ENCODE measurements around the gene PIP4K2B.
"Not testable (repeated sequence)": the region's sequence is repeated elsewhere in the genome, so short reads cannot be mapped to it uniquely, and the experiment has no call there.

PIP4K2B gene

DNA sequence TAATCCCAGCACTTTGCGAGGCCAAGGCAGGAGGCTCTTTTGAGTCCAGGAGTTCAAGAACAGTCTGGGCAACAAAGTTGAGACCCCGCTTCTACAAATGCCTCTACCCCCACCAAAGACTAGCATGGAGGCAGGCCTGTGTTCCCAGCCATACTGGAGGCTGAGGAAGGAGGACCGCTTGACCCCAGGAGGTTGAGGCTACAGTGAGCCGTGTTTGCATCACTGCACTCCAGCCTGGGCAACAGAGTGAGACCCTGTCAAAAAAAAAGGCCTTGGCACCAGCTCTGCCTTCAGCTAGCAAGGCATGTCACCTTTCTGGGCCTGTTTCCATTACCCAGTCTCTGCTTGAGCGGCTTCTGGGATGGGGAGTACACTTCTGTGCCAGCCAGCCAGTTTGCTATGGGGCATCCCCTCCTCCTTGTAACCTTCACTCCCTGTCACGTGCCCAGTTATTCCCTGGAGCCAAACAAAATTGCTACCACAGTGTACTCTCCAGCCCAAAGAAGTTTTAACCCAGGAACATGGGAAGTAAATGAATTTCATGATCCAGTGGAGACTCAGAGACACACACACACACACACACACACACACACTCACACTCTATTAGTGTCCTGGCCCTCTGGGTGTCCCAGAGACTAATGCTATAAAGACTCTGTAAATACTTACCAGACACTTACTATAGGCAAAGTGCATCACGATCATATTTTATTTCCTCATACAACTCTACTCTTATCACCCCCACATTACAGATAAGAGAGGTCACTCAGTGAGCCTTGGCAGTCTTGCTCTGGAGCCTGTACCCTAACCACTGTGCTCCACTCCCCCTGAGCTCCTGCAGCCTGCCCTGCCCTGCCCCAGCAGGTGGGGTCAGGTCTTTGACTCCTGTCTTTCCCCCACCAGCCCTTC lies 66.7 kb downstream of the PIP4K2B start:
- Histone ChIP-seq H3K9ac (ENCODE audit: low read length) (no peak overlapping the region), H3K9me3 (ENCODE audit: control insufficient read depth, low read depth, low read length) (no peaks in the 10 kb centered on the region), H3K4me1 (ENCODE audit: control insufficient read depth, low read depth, low read length) (peaks cover 4% of the 10 kb centered on the region), H3K4me3 (ENCODE audit: low read length) (no peak overlapping the region), H3K27ac (ENCODE audit: low read length) (no peak overlapping the region), H3K27me3 (ENCODE audit: control insufficient read depth, insufficient read depth, low read length) (peaks cover 16% of the 10 kb centered on the region), H3K36me3 (ENCODE audit: control insufficient read depth, low read depth, low read length) (peaks cover 12% of the 10 kb centered on the region)

DNA sequence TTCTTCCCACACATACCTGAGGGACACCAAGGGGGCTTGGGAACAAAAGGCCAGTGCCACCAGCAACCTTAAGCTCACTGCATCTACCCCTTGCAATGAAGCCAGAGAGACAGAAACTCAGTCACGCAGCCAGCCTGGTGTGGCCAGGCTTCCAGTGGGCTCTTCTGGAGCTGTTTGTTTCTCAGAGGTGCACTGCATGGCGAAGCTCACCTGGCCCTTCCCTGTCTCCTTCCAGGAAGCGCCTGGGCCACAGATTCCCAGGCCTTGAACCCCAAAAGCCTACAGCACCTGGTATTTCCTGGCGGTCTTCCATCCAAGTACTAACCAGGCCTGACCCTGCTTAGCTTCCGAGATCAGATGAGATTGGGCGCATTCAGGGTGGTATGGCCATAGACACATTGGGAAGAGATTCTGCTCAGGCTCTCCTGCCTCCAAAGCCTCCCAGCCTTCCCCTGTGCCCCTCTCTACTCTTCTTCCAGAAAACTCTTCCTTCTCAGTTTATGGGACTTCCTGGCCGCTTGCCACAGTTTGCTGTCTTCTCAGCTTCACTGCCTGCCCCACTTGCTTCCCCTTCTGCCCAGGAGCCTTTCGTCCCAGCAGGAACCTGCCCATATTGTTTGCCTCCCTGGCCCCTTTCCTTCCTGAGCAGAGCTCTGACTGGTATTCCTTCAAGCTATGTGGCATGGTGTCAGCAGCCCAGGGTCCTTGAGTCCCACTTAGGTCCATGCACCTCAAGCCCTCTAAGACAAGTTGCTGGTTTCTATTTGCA lies 67.6 kb downstream of the PIP4K2B start:
- Histone ChIP-seq H3K4me1 (ENCODE audit: control insufficient read depth, low read depth, low read length) (peaks cover 4% of the 10 kb centered on the region), H3K9ac (ENCODE audit: low read length) (no peak overlapping the region), H3K27me3 (ENCODE audit: control insufficient read depth, insufficient read depth, low read length) (peaks cover 16% of the 10 kb centered on the region), H3K36me3 (ENCODE audit: control insufficient read depth, low read depth, low read length) (peaks cover 12% of the 10 kb centered on the region), H3K9me3 (ENCODE audit: control insufficient read depth, low read depth, low read length) (no peaks in the 10 kb centered on the region), H3K4me3 (ENCODE audit: low read length) (no peak overlapping the region), H3K27ac (ENCODE audit: low read length) (no peak overlapping the region)

DNA sequence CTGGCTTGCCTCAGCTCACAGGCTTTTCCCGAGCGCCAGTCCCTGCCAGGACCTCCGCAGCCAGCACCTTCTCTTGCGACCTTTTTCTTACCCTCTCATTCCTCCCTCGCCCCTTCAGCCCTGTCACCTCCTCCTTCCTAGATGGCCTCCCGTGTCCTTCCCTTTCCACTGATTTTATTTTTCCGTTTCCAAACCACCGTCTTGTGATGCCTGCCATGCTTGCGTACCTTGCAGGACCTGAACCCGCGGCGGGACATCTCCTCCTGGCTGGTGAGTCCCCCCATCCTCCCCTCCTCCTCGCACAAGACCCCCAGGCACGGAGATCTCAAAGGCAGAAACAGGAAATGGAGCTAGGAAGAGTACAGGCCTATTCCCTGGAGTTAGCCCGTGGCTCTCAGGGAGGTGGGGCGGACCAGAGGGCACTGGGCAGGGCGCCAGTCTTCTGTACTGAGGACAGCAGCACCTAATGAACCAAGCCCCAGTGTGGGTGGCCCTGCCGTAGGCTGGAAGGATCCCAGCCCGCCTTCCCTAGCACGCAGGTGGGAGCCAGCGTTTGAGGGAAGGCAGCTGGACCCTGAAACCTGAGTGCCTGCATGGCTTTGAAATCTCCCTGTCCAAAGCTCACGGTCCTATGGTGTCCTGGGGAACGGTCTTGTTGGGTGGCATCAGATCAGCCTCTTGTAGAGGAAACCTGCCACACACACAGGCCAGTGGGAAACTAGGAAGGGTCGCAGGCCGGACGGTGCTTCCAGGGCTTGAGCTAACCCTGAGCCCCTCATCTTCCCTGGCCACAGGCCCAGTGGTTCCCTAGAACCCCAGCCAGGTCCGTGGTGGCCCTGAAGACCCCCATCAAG lies 68.6 kb downstream of the PIP4K2B start:
- Histone ChIP-seq H3K4me3 (ENCODE audit: low read length) (peak overlapping the region; percentile 78), H3K9ac (ENCODE audit: low read length) (peak overlapping the region; percentile 67), H3K27ac (ENCODE audit: low read length) (no peak overlapping the region), H3K9me3 (ENCODE audit: control insufficient read depth, low read depth, low read length) (no peaks in the 10 kb centered on the region), H3K36me3 (ENCODE audit: control insufficient read depth, low read depth, low read length) (peaks cover 8% of the 10 kb centered on the region), H3K4me1 (ENCODE audit: control insufficient read depth, low read depth, low read length) (peaks cover 4% of the 10 kb centered on the region), H3K27me3 (ENCODE audit: control insufficient read depth, insufficient read depth, low read length) (peaks cover 16% of the 10 kb centered on the region)

DNA sequence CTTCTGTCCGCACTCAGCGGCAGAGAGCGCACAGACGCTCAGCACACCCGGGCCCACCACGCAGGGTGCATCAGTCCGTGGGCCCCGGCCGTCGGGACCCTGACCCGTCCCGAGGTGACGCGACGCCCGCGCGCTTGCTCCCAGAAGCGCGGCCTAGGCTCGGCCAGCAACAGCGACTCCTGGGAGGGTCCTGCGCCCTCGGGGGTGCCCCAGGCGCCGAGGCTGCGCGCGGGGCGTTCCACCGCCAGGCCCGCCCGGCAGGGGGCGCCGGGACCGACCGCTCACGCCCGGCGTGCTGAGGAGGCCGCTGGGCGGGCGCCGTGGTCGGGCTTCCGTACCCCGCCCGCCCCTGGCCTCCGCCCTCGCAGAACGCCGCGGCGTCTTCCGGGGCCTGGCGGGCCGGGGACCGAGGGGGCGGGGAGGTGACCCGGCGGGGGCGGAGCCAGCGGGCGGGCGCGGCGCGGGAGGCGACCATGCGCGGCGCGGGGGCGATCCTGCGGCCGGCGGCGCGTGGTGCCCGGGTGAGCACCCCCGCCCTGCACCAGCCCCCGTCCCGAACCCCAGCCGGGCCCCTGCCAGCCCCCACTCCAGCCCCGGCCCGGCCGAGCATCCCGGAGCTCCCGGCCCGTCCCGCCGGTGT lies 69.3 kb downstream of the PIP4K2B start, which contains the start of gene CISD3:
Gene CISD3 (plus strand): TSS at position 456 of the 640 bp plus-strand sequence. CDS start 18 bp downstream, at position 474.
- no peak within 1 kb of the TSS for H3K27ac ChIP-seq (ENCODE audit: low read length)
- peaks cover 4% of the 10 kb centered on the region for H3K4me1 ChIP-seq (ENCODE audit: control insufficient read depth, low read depth, low read length)
- peak within 1 kb of the TSS; percentile 67 for H3K9ac ChIP-seq (ENCODE audit: low read length)
- H3K36me3 ChIP-seq (ENCODE audit: control insufficient read depth, low read depth, low read length) = peaks cover 6% of the 10 kb centered on the region
- peak within 1 kb of the TSS; percentile 78 for H3K4me3 ChIP-seq (ENCODE audit: low read length)
- H3K27me3 ChIP-seq (ENCODE audit: control insufficient read depth, insufficient read depth, low read length) = peaks cover 16% of the 10 kb centered on the region
- H3K9me3 ChIP-seq (ENCODE audit: control insufficient read depth, low read depth, low read length) = no peaks in the 10 kb centered on the region

DNA sequence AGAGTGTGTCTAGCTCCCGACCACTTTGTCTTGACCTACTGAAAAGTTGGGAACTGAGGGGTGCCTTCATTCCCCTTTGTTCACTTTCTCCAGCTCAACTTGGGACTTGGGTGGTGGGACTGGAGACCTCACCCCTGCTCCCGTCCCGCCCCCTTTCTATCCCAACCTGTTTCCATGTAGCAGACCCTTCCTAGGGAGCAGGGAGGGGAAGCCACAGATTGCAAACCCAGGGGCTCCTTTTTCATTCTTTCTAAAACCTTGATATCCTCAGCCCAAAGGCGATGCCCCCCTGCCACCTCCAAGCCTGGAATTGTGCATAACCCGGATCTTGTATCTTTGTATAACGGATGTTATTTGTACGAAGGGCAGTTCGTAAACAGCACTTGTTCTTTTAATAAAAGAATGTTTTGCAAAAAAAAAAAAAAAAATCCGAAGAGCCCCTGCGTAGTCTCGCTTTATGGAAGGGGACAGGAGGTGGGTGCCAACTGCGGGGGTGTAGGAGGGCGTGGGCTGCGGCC lies 69.9 kb downstream of the PIP4K2B start:
- Histone ChIP-seq H3K27me3 (ENCODE audit: control insufficient read depth, insufficient read depth, low read length) (peaks cover 16% of the 10 kb centered on the region), H3K9ac (ENCODE audit: low read length) (peak overlapping the region; percentile 34), H3K36me3 (ENCODE audit: control insufficient read depth, low read depth, low read length) (peaks cover 2% of the 10 kb centered on the region), H3K27ac (ENCODE audit: low read length) (no peak overlapping the region), H3K4me1 (ENCODE audit: control insufficient read depth, low read depth, low read length) (peaks cover 4% of the 10 kb centered on the region), H3K9me3 (ENCODE audit: control insufficient read depth, low read depth, low read length) (no peaks in the 10 kb centered on the region), H3K4me3 (ENCODE audit: low read length) (peak overlapping the region; percentile 55)

DNA sequence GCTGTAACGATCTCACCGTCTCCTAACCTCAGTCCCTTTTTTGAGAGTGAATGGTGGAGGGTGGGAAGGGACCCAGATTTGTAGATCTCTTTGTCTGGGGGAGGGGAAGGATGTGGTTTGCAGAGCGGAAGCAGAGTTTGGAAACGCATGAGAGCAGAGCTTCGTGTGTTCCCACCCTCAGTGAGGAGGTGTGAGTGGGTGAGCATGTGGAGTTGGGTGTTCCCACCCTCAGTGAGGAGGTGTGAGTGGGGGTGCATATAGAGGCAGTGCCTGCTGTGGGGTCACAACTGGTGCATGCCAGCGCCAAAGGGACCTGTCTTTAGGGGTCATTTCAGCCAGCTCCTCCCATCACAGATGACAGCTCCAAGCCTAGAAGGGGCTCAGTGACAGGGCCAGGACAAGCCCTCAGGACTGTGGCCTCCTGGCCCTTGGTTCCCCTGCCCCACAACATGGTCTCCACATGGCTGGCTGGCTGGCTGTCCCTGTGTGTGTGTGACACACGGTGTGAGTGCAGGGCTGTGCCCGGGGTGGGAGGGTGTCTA lies 71.0 kb downstream of the PIP4K2B start:
- H3K27ac ChIP-seq (ENCODE audit: low read length) = no peak overlapping the region
- no peak overlapping the region for H3K4me3 ChIP-seq (ENCODE audit: low read length)
- no peaks in the 10 kb centered on the region for H3K9me3 ChIP-seq (ENCODE audit: control insufficient read depth, low read depth, low read length)
- no peak overlapping the region for H3K9ac ChIP-seq (ENCODE audit: low read length)
- H3K4me1 ChIP-seq (ENCODE audit: control insufficient read depth, low read depth, low read length) = peaks cover 4% of the 10 kb centered on the region
- peaks cover 16% of the 10 kb centered on the region for H3K27me3 ChIP-seq (ENCODE audit: control insufficient read depth, insufficient read depth, low read length)
- H3K36me3 ChIP-seq (ENCODE audit: control insufficient read depth, low read depth, low read length) = no peaks in the 10 kb centered on the region

DNA sequence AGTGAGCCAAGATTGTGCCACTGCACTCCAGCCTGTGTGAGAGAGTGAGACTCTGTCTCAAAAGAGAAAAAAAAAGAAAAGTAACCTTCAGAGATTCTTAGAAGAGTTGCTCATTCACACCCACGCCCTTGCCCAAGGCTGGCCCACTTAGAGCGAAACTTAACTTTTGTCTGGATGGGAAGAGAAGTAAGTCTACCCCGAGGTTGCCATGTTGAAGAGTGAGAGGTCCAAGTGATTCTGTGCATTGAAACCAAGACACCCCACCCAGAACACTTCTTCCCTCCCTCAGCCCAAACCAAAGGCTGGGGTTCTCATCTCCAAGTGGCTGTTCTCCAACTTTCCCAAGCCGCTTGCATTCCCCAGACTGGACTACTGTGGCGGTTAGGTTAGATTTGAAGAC lies 71.6 kb downstream of the PIP4K2B start:
- H3K4me3 ChIP-seq (ENCODE audit: low read length) = no peak overlapping the region
- no peak overlapping the region for H3K27ac ChIP-seq (ENCODE audit: low read length)
- H3K9me3 ChIP-seq (ENCODE audit: control insufficient read depth, low read depth, low read length) = no peaks in the 10 kb centered on the region
- peaks cover 16% of the 10 kb centered on the region for H3K27me3 ChIP-seq (ENCODE audit: control insufficient read depth, insufficient read depth, low read length)
- peaks cover 4% of the 10 kb centered on the region for H3K4me1 ChIP-seq (ENCODE audit: control insufficient read depth, low read depth, low read length)
- H3K36me3 ChIP-seq (ENCODE audit: control insufficient read depth, low read depth, low read length) = no peaks in the 10 kb centered on the region
- no peak overlapping the region for H3K9ac ChIP-seq (ENCODE audit: low read length)

DNA sequence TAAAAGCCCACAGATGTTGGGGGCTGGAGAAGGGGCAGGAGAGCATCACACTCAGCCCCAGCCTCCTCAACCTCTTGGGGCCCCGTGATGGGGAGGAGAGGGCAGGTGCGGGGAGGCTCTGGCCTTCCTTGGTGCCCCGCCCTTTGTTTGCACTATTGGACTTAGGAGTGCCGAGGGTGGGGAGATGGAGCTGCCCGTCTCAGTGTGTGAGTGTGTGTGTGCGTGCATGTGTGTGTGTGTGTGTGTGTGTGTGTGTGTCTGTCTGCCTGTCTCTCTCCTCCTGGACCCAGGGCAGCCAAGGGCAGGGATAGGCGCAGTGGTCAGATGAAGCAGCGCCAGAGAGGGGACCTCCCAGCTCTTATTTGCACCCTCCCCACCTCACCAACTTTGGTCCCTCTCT lies 73.2 kb downstream of the PIP4K2B start:
- not testable (repeated sequence) for H3K4me3 ChIP-seq (ENCODE audit: low read length); H3K4me1 ChIP-seq (ENCODE audit: control insufficient read depth, low read depth, low read length); H3K27ac ChIP-seq (ENCODE audit: low read length); H3K36me3 ChIP-seq (ENCODE audit: control insufficient read depth, low read depth, low read length); H3K9ac ChIP-seq (ENCODE audit: low read length); H3K9me3 ChIP-seq (ENCODE audit: control insufficient read depth, low read depth, low read length)
- H3K27me3 ChIP-seq (ENCODE audit: control insufficient read depth, insufficient read depth, low read length) = peaks cover 21% of the 10 kb centered on the region

DNA sequence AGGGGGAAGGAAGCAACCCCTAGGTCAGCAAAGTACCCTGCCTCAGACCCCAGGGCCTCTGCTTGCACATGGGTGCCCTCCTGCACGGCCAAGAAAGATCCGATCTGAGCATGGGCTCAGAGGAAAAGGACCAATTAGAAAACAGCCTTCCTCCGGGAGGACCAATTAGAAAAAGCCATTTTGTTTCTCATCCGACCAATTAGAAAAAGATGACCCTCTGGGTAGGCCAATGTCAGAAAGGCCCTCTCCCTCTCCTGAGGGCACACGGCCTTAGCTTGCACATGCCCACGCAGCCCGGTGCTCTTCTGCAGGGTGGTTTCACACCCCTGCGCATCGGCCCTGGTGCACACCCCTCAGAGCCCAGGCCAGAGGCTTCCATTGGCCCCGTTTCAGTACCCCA lies 74.3 kb downstream of the PIP4K2B start:
- no peaks in the 10 kb centered on the region for H3K9me3 ChIP-seq (ENCODE audit: control insufficient read depth, low read depth, low read length)
- no peak overlapping the region for H3K9ac ChIP-seq (ENCODE audit: low read length)
- H3K27ac ChIP-seq (ENCODE audit: low read length) = no peak overlapping the region
- peaks cover 29% of the 10 kb centered on the region for H3K27me3 ChIP-seq (ENCODE audit: control insufficient read depth, insufficient read depth, low read length)
- no peak overlapping the region for H3K4me3 ChIP-seq (ENCODE audit: low read length)
- peaks cover 4% of the 10 kb centered on the region for H3K4me1 ChIP-seq (ENCODE audit: control insufficient read depth, low read depth, low read length)
- H3K36me3 ChIP-seq (ENCODE audit: control insufficient read depth, low read depth, low read length) = no peaks in the 10 kb centered on the region

DNA sequence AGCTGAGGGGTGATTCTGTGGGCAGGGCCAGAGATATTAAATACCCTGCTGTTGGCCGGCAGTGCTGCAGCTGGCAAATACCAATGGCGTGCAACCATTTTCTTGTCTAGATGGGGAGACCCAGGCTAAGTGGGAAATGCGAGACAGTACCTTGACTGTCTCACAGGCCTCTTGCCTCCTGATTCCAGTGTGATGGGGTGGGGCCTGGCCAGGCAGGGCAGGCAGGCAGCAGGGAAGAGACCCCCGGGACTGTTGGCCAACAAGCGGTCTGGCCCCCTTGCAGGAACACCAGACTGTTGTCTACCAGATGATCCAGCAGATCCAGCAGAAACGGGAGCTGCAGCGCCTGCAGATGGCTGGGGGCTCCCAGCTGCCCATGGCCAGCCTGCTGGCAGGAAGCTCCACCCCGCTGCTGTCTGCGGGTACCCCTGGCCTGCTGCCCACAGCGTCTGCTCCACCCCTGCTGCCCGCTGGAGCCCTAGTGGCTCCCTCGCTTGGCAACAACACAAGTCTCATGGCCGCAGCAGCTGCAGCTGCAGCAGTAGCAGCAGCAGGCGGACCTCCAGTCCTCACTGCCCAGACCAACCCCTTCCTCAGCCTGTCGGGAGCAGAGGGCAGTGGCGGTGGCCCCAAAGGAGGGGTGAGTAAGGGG lies 74.9 kb downstream of the PIP4K2B start:
- peaks cover 3% of the 10 kb centered on the region for H3K4me1 ChIP-seq (ENCODE audit: control insufficient read depth, low read depth, low read length)
- no peak overlapping the region for H3K4me3 ChIP-seq (ENCODE audit: low read length)
- no peaks in the 10 kb centered on the region for H3K9me3 ChIP-seq (ENCODE audit: control insufficient read depth, low read depth, low read length)
- H3K27ac ChIP-seq (ENCODE audit: low read length) = no peak overlapping the region
- no peak overlapping the region for H3K9ac ChIP-seq (ENCODE audit: low read length)
- no peaks in the 10 kb centered on the region for H3K36me3 ChIP-seq (ENCODE audit: control insufficient read depth, low read depth, low read length)
- H3K27me3 ChIP-seq (ENCODE audit: control insufficient read depth, insufficient read depth, low read length) = peaks cover 26% of the 10 kb centered on the region

All from iPS-18a (cell line).